Caco-2 (cell line): ENCODE results near the gene PRF1. TPM values are rescaled to one million over a fixed set of nuclear protein-coding genes. Genes with fewer than 3 reads are reported as not detected.
A peak's percentile ranks its signal among the peaks of the same experiment; 100 is the strongest.

Source experiments
- BruUV-seq: library from RNA; stranded (reverse); fragments of 400-500 nt; replicated peaks from 2 replicates; lab custom pipeline; 2021; lab: Mats Ljungman, UMichigan
- CTCF ChIA-PET: fragments of 300-600 bp; sonication (Branson Sonifier 250); formaldehyde crosslinking; loops from one replicate; lab custom pipeline; 2022; ENCODE audit warnings: antibody characterized with exemption; lab: Charles Lee
- POLR2A ChIA-PET: fragments of 300-600 bp; sonication (Branson Sonifier 250); formaldehyde crosslinking; loops from one replicate; lab custom pipeline; 2022; ENCODE audit warnings: antibody characterized with exemption; lab: Charles Lee
- DNase-seq, 2 experiments: peaks; one replicate each; pipeline versions ENCODE4 v3.0.0 to v3.0.0-alpha.2; 2020 to 2022
- H3K27me3 ChIP-seq: replicated peaks from 2 replicates; pipeline ENCODE4 v1.6.0; 2011; ENCODE audit warnings: low read length; ENCODE audit not compliant: control insufficient read depth, insufficient read depth
- H3K36me3 ChIP-seq: 2 replicates; pipeline ENCODE4 v1.5.1; 2011; ENCODE audit warnings: low read length; ENCODE audit not compliant: control insufficient read depth, insufficient read depth
- H3K4me1 ChIP-seq: fragments of 250-450 bp; sonication (Bioruptor Pico); 2 replicates; pipeline ENCODE4 v1.5.1; 2020; ENCODE audit warnings: mild to moderate bottlenecking
- H3K4me3 ChIP-seq: 2 replicates; pipeline ENCODE4 v1.5.1; 2011; ENCODE audit warnings: low read depth, mild to moderate bottlenecking, control low read depth, low read length
- H3K9me3 ChIP-seq: fragments of 250-450 bp; sonication (Bioruptor Pico); 2 replicates; pipeline ENCODE4 v1.5.1; 2020; ENCODE audit warnings: mild to moderate bottlenecking, moderate library complexity
- H3K27ac Mint-ChIP-seq: one replicate; pipeline ENCODE4 v1.8.0; 2022; ENCODE audit warnings: mixed read lengths; ENCODE audit not compliant: unreplicated experiment
- H3K27me3 Mint-ChIP-seq: one replicate; pipeline ENCODE4 v1.8.0; 2022; ENCODE audit warnings: mixed read lengths; ENCODE audit not compliant: insufficient read depth, unreplicated experiment
- H3K36me3 Mint-ChIP-seq: one replicate; pipeline ENCODE4 v1.8.0; 2022; ENCODE audit warnings: mild to moderate bottlenecking, mixed read lengths; ENCODE audit not compliant: insufficient read depth, unreplicated experiment
- H3K4me1 Mint-ChIP-seq: one replicate; pipeline ENCODE4 v1.8.0; 2022; ENCODE audit warnings: low read depth, mixed read lengths; ENCODE audit not compliant: unreplicated experiment
- H3K4me3 Mint-ChIP-seq: one replicate; pipeline ENCODE4 v1.8.0; 2022; ENCODE audit warnings: mild to moderate bottlenecking, moderate library complexity, mixed read lengths; ENCODE audit not compliant: unreplicated experiment
- H3K9me3 Mint-ChIP-seq: one replicate; pipeline ENCODE4 v1.8.0; 2022; ENCODE audit warnings: mixed read lengths; ENCODE audit not compliant: unreplicated experiment
- CTCF ChIP-seq, 2 experiments: fragments of 200-600 bp in 1 of 2; IDR thresholded peaks; 1 replicate in 1 of 2; 2 replicates in 1 of 2; pipeline versions ENCODE4 v1.5.1 to v1.8.0; 2011 to 2022; ENCODE audit warnings: antibody characterized with exemption in 1 of 2, control low read depth in 1 of 2, inconsistent platforms in 1 of 2, low read depth in 1 of 2, low read length in 1 of 2, mild to moderate bottlenecking in 1 of 2, moderate library complexity in 1 of 2; ENCODE audit not compliant: insufficient read depth in 1 of 2, severe bottlenecking in 1 of 2, unreplicated experiment in 1 of 2
- intact Hi-C: fragments of 100-400 bp; cut with micrococcal nuclease; formaldehyde crosslinking; loops from one replicate; pipeline ENCODE4 v1.10.0; 2022; ENCODE audit not compliant: unreplicated experiment
- total RNA-seq: library from RNA; stranded (reverse); gene quantifications from 2 replicates; pipeline ENCODE4 v1.2.3, GENCODE V29; 2022

The PRF1 gene
- total RNA-seq, 1 experiment from 2014 or later = 0.34 TPM

- H3K27ac Mint-ChIP-seq = no peak overlapping the region
Measured at GRCh38 chr10:70579234-70580002, 23.1 kb downstream of the PRF1 start.

GRCh38 chr10:70578371-70578947 is 24.1 kb downstream of the PRF1 start:
- Mint-ChIP-seq H3K4me3 (no peak overlapping the region), H3K27ac (no peak overlapping the region), H3K4me1 (peaks cover under 1% of the 10 kb centered on the region), H3K27me3 (peaks cover 2% of the 10 kb centered on the region), H3K36me3 (no peaks in the 10 kb centered on the region), H3K9me3 (no peaks in the 10 kb centered on the region)
- peak in 1 of 2 experiments; percentile 7 for DNase-seq
- CTCF ChIA-PET = no interaction called here
- intact Hi-C loops = no loop called here
- no TSS peak for BruUV-seq
- H3K27me3 ChIP-seq = no peaks in the 10 kb centered on the region
- H3K9me3 ChIP-seq = no peaks in the 10 kb centered on the region; the same call in 1 of the 2 replicates
- POLR2A ChIA-PET = no interaction called here
- H3K4me1 ChIP-seq = 0 out of 2 replicates have a peak, but pooled peaks cover 3% of the 10 kb centered on the region
- no peak overlapping the region for H3K4me3 ChIP-seq
- no peak for TF ChIP-seq CTCF (IDR thresholded peaks at IDR 0.05; ENCODE audit: insufficient read depth in 1 of 2, low read depth in 1 of 2, low read length in 1 of 2, severe bottlenecking in 1 of 2, unreplicated experiment in 1 of 2)
- H3K36me3 ChIP-seq = no peaks in the 10 kb centered on the region

More at GRCh38 chr10:70579234-70580002, 23.1 kb downstream of the PRF1 start:
- Mint-ChIP-seq H3K27me3 (peaks cover 2% of the 10 kb centered on the region), H3K36me3 (no peaks in the 10 kb centered on the region), H3K9me3 (no peaks in the 10 kb centered on the region), H3K4me1 (peaks cover 6% of the 10 kb centered on the region), H3K4me3 (no peak overlapping the region)
- no TSS peak for BruUV-seq
- Histone ChIP-seq H3K36me3 (no peaks in the 10 kb centered on the region), H3K9me3 (no peaks in the 10 kb centered on the region; the same call in 1 of the 2 replicates), H3K27me3 (no peaks in the 10 kb centered on the region), H3K4me1 (0 out of 2 replicates have a peak, but pooled peaks cover 3% of the 10 kb centered on the region), H3K4me3 (no peak overlapping the region)
- POLR2A ChIA-PET = no interaction called here
- intact Hi-C loops = no loop called here
- no peak for TF ChIP-seq CTCF (IDR thresholded peaks at IDR 0.05; ENCODE audit: insufficient read depth in 1 of 2, low read depth in 1 of 2, low read length in 1 of 2, severe bottlenecking in 1 of 2, unreplicated experiment in 1 of 2)
- peak in 1 of 2 experiments; percentile 36 for DNase-seq
- CTCF ChIA-PET = no interaction called here

- Histone ChIP-seq H3K9me3 (no peaks in the 10 kb centered on the region; the same call in 1 of the 2 replicates), H3K27me3 (no peaks in the 10 kb centered on the region), H3K4me3 (no peak overlapping the region), H3K36me3 (no peaks in the 10 kb centered on the region), H3K4me1 (0 out of 2 replicates have a peak, but pooled peaks cover 3% of the 10 kb centered on the region)
- Mint-ChIP-seq H3K4me3 (no peak overlapping the region), H3K9me3 (no peaks in the 10 kb centered on the region), H3K27me3 (peaks cover 2% of the 10 kb centered on the region), H3K36me3 (no peaks in the 10 kb centered on the region), H3K27ac (no peak overlapping the region), H3K4me1 (no peaks in the 10 kb centered on the region)
- DNase-seq = no peak
- no TSS peak for BruUV-seq
- CTCF ChIA-PET = no interaction called here
- no peak for TF ChIP-seq CTCF (IDR thresholded peaks at IDR 0.05; ENCODE audit: insufficient read depth in 1 of 2, low read depth in 1 of 2, low read length in 1 of 2, severe bottlenecking in 1 of 2, unreplicated experiment in 1 of 2)
- intact Hi-C loops = no loop called here
- POLR2A ChIA-PET = no interaction called here
Measured at GRCh38 chr10:70576803-70577517, 25.6 kb downstream of the PRF1 start.
